ENCODE measurements around the gene ITLN1.

DNA sequence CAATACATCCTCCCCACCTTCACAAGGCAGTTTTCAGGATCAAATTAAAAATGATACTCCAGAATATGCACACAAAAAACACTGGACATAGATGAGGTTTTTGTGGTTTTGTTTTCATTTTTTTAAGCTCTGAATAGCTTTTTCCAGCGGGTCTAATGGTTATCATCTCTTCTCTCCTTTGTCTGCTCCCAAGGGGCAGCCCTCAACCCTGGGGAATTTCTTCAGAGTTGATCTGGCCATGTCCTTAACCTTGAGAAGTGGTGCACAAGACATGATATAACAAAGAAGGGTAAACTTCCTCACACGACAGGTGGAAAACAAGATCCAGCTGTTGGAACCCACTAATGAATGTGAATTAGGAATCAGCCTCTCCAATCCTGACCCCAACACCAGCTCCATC, 20.8 kb downstream of the ITLN1 start:
- no peak for TF ChIP-seq GABPA (IDR thresholded peaks at IDR 0.05; ENCODE audit: low read depth)
- TF ChIP-seq, protein P1, sequence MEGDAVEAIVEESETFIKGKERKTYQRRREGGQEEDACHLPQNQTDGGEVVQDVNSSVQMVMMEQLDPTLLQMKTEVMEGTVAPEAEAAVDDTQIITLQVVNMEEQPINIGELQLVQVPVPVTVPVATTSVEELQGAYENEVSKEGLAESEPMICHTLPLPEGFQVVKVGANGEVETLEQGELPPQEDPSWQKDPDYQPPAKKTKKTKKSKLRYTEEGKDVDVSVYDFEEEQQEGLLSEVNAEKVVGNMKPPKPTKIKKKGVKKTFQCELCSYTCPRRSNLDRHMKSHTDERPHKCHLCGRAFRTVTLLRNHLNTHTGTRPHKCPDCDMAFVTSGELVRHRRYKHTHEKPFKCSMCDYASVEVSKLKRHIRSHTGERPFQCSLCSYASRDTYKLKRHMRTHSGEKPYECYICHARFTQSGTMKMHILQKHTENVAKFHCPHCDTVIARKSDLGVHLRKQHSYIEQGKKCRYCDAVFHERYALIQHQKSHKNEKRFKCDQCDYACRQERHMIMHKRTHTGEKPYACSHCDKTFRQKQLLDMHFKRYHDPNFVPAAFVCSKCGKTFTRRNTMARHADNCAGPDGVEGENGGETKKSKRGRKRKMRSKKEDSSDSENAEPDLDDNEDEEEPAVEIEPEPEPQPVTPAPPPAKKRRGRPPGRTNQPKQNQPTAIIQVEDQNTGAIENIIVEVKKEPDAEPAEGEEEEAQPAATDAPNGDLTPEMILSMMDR (IDR thresholded peaks at IDR 0.05; ENCODE audit: insufficient read depth, low read length): no peak
- no peak for TF ChIP-seq POLR2AphosphoS5 (IDR thresholded peaks at IDR 0.05; ENCODE audit: low read depth)
- no peak for TF ChIP-seq REST (IDR thresholded peaks at IDR 0.05; ENCODE audit: insufficient replicate concordance, low read depth)
- no peak for TF ChIP-seq SPI1 (IDR thresholded peaks at IDR 0.05; ENCODE audit: borderline replicate concordance, low read depth)

Measured in HL-60 (cell line).